Measurements from ENCODE around the gene AMOTL2.

GRCh38 chr3:134370611-134371531 lies 3.4 kb downstream of the AMOTL2 start:
- TF ChIP-seq, protein P1, sequence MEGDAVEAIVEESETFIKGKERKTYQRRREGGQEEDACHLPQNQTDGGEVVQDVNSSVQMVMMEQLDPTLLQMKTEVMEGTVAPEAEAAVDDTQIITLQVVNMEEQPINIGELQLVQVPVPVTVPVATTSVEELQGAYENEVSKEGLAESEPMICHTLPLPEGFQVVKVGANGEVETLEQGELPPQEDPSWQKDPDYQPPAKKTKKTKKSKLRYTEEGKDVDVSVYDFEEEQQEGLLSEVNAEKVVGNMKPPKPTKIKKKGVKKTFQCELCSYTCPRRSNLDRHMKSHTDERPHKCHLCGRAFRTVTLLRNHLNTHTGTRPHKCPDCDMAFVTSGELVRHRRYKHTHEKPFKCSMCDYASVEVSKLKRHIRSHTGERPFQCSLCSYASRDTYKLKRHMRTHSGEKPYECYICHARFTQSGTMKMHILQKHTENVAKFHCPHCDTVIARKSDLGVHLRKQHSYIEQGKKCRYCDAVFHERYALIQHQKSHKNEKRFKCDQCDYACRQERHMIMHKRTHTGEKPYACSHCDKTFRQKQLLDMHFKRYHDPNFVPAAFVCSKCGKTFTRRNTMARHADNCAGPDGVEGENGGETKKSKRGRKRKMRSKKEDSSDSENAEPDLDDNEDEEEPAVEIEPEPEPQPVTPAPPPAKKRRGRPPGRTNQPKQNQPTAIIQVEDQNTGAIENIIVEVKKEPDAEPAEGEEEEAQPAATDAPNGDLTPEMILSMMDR (IDR thresholded peaks at IDR 0.05; ENCODE audit: borderline replicate concordance, extremely low read depth, low read length, poor library complexity, severe bottlenecking), result no peak
- no peak for TF ChIP-seq EZH2 (IDR thresholded peaks at IDR 0.05; ENCODE audit: borderline replicate concordance, low read depth, low read length, severe bottlenecking)
